HG03469 (cell line): ENCODE measurements around the gene CSF3R.
A peak's percentile ranks its signal among the peaks of the same experiment; 100 is the strongest.

Source experiments
- ATAC-seq: cut with Tn5 transposase; IDR thresholded peaks from one replicate; pipeline ENCODE4 v1.9.1; 2021; ENCODE audit warnings: mild to moderate bottlenecking, moderate library complexity, moderate number of reproducible peaks; ENCODE audit not compliant: unreplicated experiment

CSF3R gene

GRCh38 chr1:36463803-36464604 is 18.7 kb downstream of the CSF3R start, which contains the start of gene MRPS15:
Gene MRPS15, minus strand, starts transcription at chr1:36464384. Its CDS starts 109 bp downstream, at chr1:36464275.
- ATAC-seq, result peak; percentile 77

- no peak for ATAC-seq
These were observed 19.3 kb downstream of the CSF3R start for GRCh38 chr1:36463463-36463802.

DNA sequence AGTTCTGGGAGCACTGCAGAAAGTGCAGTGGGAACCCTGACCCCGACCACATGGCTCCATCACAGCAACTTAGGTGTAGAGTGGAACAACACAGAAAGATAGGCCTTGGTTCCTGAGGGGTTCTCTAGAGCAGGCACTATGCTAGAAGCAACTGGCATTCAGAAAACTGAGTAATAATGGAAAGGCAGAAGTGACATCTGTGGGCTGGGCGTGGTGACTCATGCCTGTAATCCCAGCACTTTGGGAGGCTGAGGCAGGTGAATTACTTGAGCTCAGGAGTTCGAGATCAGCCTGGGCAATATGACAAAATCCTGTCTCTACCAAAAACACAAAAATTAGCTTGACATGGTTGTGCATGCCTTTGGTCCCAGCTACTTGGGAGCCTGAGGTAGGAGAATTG is 23.8 kb downstream of the CSF3R start:
- no peak for ATAC-seq

DNA sequence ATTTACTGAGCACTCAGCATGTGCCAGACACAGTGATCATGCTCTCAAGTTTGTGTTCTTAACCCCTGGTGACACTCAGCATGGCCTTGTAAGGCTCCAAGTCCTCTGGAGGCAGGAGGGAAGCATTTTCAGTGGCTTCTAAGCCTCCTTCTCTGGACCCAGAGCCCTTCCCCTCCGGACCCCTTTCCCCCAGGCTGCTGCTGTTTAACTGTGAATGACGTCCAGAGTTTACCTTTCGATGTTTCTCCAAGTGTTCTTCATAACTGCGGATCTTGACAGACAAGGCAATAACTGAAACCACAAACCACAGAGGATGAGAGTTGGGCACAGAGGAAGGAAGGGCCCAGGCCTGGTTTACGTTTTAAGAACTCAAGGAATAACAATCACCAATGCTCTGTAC is 25.0 kb downstream of the CSF3R start:
- ATAC-seq, result no peak

GRCh38 chr1:36456391-36456928 is 26.3 kb downstream of the CSF3R start:
- no peak for ATAC-seq

DNA sequence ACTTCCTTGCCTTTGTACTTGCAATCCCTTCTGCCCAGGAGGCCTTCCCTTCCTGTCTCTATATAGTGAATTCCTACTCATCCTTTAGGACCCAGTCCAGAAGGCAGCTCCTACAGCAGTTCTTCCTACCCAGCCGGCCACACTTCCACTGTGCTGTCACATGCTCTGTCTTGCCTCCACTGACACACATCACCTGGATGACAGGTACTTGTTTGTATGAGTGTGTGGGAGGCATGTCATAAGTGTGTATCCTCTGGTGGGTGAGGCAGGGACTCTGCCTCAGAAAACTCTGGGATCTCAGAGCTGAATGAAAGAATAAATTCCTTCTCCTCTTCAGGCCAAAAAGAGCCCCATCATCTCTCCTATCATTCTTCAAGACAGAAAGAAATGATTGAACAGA is 27.3 kb downstream of the CSF3R start:
- ATAC-seq, result no peak

DNA sequence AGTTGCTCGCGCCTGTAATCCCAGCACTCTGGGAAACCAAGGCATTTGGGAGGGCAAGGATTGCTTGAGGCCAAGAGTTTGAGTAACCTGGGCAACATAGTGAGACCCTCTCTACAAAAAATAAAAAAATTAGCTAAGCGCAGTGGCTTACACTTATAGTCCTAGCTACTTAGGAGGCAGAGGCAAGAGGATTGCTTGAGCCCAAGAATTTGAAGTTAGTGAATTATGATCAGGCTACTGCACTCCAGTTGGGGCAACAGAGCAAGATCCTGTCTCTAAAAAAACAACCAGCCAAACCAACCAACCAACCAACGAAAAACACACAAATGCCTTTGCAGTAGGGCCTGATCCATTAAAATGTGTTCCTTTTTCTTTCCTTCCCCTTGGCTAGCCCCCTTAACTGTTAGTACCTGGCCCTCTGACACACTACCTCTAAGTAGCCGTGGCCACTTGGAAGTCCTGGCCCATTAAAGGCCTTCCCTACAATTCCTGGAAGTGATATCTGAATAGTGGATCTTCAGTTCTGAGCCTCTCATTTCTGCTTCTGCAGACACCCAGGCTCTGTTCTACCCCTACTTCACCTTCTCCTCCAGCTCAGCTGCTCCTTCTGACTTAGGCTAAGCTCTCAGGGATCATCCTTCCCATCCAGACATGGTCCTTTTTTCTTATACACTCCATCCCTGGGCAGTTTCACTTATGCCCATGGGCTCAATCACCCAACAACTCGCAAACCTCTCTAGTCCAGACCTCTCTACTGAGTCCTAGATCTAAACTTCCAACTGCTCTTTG is 28.9 kb downstream of the CSF3R start:
- ATAC-seq, result no peak

DNA sequence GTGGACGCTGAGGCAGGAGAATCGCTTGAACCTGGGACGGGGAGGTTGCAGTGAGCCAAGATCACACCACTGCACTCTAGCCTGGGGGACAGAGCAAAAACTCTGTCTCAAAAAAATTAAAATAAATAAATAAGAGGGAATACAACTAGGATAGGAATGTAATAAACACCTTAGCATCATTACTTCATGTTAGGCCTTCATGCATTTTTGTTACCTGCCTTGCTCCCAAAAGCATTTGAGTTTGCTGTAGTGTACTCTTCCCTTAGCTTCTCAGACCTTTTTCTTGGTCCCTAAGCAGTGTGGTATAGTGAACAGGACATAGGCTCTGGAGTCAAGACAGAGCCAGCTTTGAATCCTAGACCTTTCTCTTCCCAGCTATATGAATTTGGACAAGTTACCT is 29.7 kb downstream of the CSF3R start:
- ATAC-seq, result no peak

DNA sequence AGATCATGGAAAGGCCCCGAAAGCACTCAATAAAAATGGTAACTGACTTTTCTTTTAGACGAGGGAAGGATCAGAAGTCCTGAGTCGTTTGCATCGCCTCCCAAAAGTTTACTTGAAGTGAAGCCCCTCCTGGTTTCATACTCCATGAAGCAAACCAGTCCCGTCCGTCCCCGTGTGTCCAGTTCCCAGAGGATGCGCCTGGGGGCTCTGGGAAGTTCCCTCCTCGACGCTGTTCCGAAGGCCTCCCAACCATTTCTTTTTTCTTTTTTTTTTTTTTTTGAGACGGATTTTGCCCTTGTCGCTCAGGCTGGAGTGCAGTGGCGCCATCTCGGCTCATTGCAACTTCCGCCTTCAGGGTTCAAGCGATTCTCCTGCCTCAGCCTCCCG is 31.8 kb downstream of the CSF3R start:
- ATAC-seq, result no peak

DNA sequence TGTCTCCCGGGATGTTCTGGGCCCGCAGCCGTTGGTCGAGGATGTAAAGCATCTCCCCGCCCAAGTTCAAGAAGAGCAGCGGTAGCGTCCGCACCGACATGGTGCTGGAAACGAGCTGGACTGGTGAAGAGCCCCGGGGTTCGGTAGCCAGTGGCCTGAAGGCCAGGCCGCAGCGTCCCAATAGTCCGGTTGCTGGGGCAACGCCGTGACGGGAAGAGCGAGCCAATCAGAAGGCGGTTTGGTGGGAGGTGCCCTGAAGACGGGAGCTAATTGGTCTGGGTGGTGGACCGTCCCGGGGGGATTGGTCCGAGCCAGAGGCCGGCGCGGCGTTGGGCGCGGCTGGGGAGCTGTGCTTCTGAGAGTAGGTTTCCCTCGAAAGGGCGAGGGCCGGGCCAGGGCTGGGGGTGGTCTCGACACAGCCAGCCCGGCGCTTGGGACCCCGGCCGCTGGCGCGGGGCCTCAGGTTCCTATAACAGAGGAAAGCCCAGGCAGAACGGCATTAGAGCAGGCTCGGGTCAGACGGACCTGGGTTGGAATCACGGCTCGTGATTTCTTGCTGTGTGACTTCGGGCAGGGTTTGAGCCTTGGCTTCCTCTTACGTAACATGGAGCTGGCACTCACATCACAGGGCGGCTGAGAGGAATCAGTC is 32.3 kb downstream of the CSF3R start, which contains the start of gene OSCP1:
OSCP1 (minus strand) TSS at position 182 of the 649 bp plus-strand sequence; CDS start at position 100, 82 bp downstream.
- peak; percentile 86 for ATAC-seq

- ATAC-seq, result no peak
These were observed 34.1 kb downstream of the CSF3R start for GRCh38 chr1:36448530-36449056.

DNA sequence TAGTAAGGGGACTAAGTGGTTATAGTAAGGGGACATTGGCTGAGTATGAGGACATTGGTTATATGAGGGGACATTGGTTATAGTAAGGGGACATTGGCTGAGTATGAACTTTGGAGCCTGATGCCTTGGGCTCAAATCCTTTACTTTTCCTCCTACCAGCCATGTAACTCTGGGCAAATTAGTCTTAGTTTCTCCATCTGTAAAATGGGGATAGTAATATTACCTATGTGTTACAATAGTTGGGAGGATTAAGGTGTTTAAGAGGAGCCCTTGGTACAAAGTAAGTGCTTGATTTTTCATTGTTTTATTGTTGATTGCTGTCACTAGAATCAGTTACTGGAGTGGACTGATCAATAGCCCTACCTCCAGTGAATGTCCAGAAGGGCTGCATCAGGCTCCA is 35.3 kb downstream of the CSF3R start:
- ATAC-seq, result no peak

DNA sequence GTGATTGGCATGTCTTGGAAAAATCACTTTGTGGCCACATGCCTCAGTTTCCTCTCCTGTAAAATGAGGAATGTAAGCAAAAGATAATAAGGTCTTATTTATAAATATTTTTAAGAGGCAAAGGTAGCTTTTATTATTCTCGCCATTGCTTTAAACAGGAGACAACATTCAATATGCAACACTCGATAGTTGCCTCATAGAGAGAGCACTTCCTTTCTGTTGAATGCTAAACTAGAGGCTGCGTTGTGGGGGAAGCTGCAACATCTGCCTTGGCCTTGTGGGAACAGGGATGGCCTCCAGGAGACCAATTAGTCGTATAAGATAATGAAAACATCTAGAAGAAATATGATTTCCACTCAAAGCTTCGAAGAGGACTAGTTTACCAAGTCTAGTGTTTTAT is 36.0 kb downstream of the CSF3R start:
- ATAC-seq, result no peak

DNA sequence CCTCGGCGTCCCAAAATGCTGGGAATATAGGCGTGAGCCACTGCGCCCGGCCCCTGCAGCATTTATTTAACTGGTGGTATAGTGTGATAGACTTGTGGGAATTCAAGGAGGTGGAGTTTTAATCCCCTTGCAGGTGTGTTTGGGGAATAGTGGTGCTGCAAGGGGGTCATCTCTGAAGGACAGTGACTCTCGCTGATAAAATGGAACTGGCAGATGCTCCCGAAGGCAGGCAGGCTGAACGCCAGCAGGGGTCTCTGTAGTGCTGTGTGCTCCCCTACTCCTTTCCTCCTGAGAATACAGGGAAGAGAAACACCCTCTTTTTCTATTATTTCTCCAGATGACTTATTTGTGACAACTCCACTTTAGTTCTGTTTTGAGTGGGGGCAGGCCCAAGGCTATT is 36.4 kb downstream of the CSF3R start:
- ATAC-seq, result no peak

- ATAC-seq, result no peak
These were observed 39.4 kb downstream of the CSF3R start for GRCh38 chr1:36443297-36443696.

DNA sequence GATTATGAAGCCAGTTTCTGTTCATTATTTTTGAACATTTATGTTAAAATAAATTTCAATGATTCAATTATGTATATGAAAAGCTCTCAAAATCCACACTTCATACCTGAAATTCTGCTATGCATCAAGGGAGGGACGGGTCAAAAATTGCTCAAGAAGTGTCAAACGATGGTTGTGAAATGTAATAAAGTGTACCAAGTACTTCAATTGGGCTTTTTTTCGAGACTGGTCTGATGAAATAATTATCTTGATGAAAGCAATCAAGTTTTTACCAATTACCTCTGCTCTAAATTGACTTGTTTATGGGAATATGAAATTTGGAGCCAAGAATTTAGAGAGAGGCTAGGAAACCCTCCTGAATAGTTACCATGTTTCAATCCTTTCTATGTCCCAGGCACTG is 40.4 kb downstream of the CSF3R start:
- ATAC-seq, result no peak

DNA sequence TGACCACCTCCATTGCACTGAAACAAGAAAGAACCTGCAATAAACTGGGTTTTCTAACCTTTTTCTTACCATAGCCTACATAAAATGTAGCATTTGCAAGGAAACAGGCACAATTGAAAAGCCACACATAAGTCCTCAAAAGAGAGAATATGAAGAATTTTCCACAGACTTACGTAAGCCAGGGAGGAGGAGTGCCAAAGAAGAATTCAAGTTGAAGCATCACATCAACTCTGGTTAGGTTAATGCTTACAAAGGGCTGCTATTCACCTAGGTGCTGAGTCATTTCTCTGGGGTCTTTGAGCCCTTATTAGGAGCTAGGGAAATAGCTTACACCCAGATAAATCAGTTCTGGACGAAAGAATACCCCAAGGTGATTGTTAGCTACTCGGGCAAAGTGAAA is 42.1 kb downstream of the CSF3R start:
- no peak for ATAC-seq

DNA sequence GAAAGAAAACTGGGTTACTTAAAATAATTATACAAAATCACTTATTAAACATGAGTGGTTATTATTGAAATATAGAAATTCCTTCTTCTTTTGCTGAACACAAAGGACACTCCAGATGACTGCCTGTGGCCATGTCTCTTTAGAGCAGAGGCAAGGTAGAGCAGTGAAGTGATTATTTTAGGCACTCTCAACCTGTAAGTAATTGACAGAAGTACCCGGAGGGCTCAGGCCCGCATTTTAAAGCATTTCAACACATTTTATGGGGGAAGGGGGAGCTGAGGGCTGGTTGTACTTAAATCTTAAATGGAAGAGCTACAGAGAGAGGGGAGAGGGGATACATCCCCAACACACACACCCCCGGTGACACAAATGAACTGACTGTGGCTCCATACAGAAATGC is 42.7 kb downstream of the CSF3R start:
- ATAC-seq, result no peak

- no peak for ATAC-seq
These were observed 44.0 kb downstream of the CSF3R start for GRCh38 chr1:36438715-36439114.

GRCh38 chr1:36436821-36437220 is 45.9 kb downstream of the CSF3R start:
- ATAC-seq, result no peak

- no peak for ATAC-seq
These were observed 49.6 kb downstream of the CSF3R start for GRCh38 chr1:36433102-36433501.
